ENCODE measurements around the gene KDM4C.

DNA sequence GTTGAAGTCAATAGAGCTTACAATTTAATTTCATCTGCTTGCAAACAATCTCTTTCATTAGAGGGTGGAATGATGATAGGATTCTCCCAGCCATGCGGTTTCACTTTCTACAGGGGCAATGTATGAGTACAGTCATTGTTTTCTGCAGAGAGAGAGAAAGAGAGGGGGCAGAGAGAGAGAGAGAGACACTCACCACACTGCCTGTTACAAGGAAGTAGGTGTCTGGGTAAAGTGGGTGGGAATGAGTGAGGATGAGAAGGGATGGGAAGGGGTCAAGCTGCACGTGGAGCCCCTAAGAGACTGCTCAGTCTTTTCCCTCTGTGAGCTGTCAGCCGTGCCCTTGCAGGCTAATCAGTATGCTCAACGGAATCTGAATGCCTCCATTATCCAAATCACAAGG is 454.3 kb downstream of the KDM4C start:
- no peak for TF ChIP-seq CTCF (IDR thresholded peaks at IDR 0.05)
- TF ChIP-seq POLR2A (IDR thresholded peaks at IDR 0.05): no peak
- no peak for TF ChIP-seq POLR2AphosphoS5 (IDR thresholded peaks at IDR 0.05)
- TF ChIP-seq EP300 (IDR thresholded peaks at IDR 0.05): no peak
